ENCODE measurements around the gene DHCR24. TPM values are rescaled to one million over a fixed set of nuclear protein-coding genes. Genes with fewer than 3 reads are reported as not detected.
"Not testable (repeated sequence)": the region's sequence is repeated elsewhere in the genome, so short reads cannot be mapped to it uniquely, and the experiment has no call there.

DHCR24 gene
- total RNA-seq, 1 donor from 2014 or later: 96.4 TPM

DNA sequence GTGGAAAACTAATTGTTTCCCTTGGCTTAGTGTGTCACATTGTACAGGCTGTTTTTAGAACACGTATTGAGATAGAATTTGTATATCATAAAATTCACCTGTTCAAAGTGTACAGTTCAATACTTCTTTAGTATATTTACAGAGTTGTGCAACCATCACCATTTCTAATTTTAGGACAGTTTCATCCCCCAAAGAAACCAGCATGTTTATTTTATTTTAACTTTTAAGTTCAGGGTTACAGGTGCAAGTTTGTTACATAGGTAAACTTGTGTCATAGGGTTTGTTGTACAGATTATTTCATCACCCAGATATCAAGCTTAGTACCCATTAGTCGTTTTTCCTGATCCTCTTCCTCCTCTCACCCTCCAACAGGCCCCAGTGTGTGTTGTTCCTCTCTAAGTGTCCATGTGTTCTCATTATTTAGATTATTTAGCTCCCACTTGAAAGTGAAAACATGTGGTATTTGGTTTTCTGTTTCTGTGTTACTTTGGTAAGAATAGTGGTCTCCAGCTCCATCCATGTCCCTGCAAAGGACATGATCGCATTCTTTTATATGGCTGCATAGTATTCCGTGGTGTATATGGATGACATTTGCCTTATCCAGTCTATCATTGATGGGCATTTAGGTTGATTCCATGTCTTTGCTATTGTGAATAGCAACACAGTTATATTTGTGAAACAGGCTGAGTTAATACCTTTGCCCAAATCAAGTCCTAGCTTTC, 35.2 kb upstream of the DHCR24 start:
- no peak for DNase-seq (ENCODE audit: low spot score in 2 of 2, unreplicated experiment in 2 of 2)
- no peak overlapping the region for H3K4me3 Mint-ChIP-seq

DNA sequence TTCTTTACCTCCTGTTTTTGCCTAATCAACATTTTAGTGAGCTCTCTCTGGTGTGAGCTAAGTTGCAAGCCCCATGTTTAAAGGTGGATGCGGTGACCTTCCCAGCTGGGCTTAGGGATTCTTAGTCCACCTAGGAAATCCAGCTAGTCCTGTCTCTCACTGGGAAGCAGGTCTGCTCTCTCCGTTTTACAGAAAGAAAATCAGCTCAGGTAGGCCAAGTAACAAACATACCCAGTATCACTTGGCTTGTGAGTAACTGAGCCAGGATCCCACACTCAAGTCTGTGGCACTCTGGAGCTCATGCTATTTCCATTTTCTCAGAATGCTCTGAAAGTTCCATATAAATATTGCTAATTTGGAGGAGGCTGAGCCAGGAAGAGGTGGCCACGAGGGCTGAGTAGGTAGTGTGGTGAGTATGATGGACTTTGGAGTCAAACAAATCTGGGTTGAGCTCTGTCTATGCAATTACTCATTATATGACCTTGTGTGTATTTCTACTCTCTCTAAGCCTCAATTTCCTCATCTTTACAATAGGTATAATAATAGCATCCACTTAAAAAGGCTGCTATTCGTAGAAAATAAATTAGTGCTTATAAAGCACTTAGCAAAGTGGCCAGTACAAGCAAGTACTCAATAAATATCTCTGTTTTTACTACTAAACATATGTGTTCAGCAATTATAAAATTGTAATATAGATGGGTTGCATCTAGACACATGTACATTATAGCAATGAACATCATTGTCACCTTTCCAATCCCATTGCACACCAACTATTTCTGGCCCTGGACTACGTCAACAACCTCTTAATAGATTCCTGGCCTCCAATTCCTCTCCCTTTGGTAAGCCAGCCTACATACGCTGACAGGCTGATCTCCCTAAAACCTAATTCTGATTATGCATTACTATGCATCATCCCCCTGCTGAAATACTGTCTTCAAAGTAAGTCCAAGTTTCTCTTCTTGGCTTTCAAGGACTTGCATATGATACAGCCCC, 32.7 kb upstream of the DHCR24 start:
- Mint-ChIP-seq H3K27ac (no peak overlapping the region), H3K27me3 (ENCODE audit: low read depth) (peaks cover 1% of the 10 kb centered on the region), H3K36me3 (no peaks in the 10 kb centered on the region), H3K4me1 (no peaks in the 10 kb centered on the region), H3K4me3 (no peak overlapping the region), H3K9me3 (no peaks in the 10 kb centered on the region)
- no peak for DNase-seq (ENCODE audit: low spot score in 2 of 2, unreplicated experiment in 2 of 2)
- no peak for TF ChIP-seq CTCF (IDR thresholded peaks at IDR 0.05; ENCODE audit: unreplicated experiment)

More for the DNA sequence above, 35.2 kb upstream of the DHCR24 start:
- no peaks in the 10 kb centered on the region for H3K36me3 Mint-ChIP-seq
- no peaks in the 10 kb centered on the region for H3K9me3 Mint-ChIP-seq
- H3K27ac Mint-ChIP-seq: no peak overlapping the region
- TF ChIP-seq CTCF (IDR thresholded peaks at IDR 0.05; ENCODE audit: unreplicated experiment): no peak
- H3K4me1 Mint-ChIP-seq: peaks cover 15% of the 10 kb centered on the region
- peaks cover 1% of the 10 kb centered on the region for H3K27me3 Mint-ChIP-seq (ENCODE audit: low read depth)

- not testable (repeated sequence) for H3K27ac Mint-ChIP-seq; H3K9me3 Mint-ChIP-seq; H3K4me3 Mint-ChIP-seq; H3K27me3 Mint-ChIP-seq (ENCODE audit: low read depth); H3K36me3 Mint-ChIP-seq; DNase-seq (ENCODE audit: low spot score in 2 of 2, unreplicated experiment in 2 of 2); H3K4me1 Mint-ChIP-seq
Measured at GRCh38 chr1:54911076-54911475, 24.1 kb upstream of the DHCR24 start.

GRCh38 chr1:54906586-54906985, 19.6 kb upstream of the DHCR24 start:
- no peak overlapping the region for H3K27ac Mint-ChIP-seq
- no peak for TF ChIP-seq CTCF (IDR thresholded peaks at IDR 0.05; ENCODE audit: unreplicated experiment)
- H3K4me1 Mint-ChIP-seq: peaks cover 14% of the 10 kb centered on the region
- no peaks in the 10 kb centered on the region for H3K36me3 Mint-ChIP-seq
- no peaks in the 10 kb centered on the region for H3K27me3 Mint-ChIP-seq (ENCODE audit: low read depth)
- H3K9me3 Mint-ChIP-seq: no peaks in the 10 kb centered on the region
- H3K4me3 Mint-ChIP-seq: no peak overlapping the region
- DNase-seq (ENCODE audit: low spot score in 2 of 2, unreplicated experiment in 2 of 2): no peak

DNA sequence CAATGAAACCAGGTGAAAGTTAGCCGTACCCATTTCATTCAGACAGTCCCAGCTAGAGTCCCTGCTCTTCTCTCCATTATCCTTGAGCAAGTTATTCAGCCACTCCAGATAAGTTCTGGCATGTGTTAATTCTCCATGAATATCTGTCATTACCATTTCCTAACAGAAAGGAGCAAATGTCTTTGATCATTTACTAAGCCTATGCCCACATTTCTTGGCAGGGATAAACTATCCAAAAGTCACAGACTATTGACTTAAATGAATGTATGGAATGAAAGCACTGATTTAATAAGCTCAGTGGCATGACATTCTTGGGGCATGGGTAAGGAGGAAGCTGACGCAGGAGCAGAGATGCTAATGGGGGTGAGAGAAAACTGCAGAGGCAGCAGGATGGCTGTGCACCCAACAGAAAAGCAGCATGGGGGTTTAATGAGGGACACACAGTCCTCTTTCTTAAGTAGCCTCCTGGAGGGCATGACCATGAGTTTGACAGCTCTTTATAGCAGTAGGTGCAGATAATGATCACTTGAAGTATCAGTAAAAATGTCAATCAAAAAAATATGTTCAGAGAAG, 17.6 kb upstream of the DHCR24 start:
- Mint-ChIP-seq H3K9me3 (no peaks in the 10 kb centered on the region), H3K4me1 (peaks cover 20% of the 10 kb centered on the region), H3K27me3 (ENCODE audit: low read depth) (no peaks in the 10 kb centered on the region), H3K36me3 (no peaks in the 10 kb centered on the region), H3K27ac (no peak overlapping the region), H3K4me3 (no peak overlapping the region)
- no peak for DNase-seq (ENCODE audit: low spot score in 2 of 2, unreplicated experiment in 2 of 2)
- no peak for TF ChIP-seq CTCF (IDR thresholded peaks at IDR 0.05; ENCODE audit: unreplicated experiment)
